Osteoblast (primary cell): ENCODE results near the gene COPG2. TPM values are rescaled to one million over a fixed set of nuclear protein-coding genes. Genes with fewer than 3 reads are reported as not detected.

Experiments
- DNase-seq: peaks from one replicate; pipeline ENCODE4 v3.0.0; 2011; ENCODE audit warnings: low spot score, mixed read lengths; ENCODE audit not compliant: insufficient read length; ENCODE audit errors: missing footprints
- H2AFZ ChIP-seq: 2 replicates; pipeline ENCODE4 v1.6.0; 2011; ENCODE audit warnings: mild to moderate bottlenecking, low read length
- H3K27ac ChIP-seq: 2 replicates; pipeline ENCODE4 v1.5.1; 2011; ENCODE audit warnings: mild to moderate bottlenecking, low read depth, low read length, moderate library complexity
- H3K27me3 ChIP-seq: 2 replicates; pipeline ENCODE4 v1.6.0; 2012; ENCODE audit warnings: mild to moderate bottlenecking, control low read depth, inconsistent platforms, low read length, moderate library complexity; ENCODE audit not compliant: insufficient read depth
- H3K36me3 ChIP-seq: 2 replicates; pipeline ENCODE4 v1.5.1; 2011; ENCODE audit warnings: mild to moderate bottlenecking, low read length, control low read depth, moderate library complexity; ENCODE audit not compliant: insufficient read depth
- H3K4me1 ChIP-seq: 2 replicates; pipeline ENCODE4 v1.5.1; 2011; ENCODE audit warnings: mild to moderate bottlenecking, low read length, control low read depth, moderate library complexity; ENCODE audit not compliant: insufficient read depth
- H3K4me2 ChIP-seq: 2 replicates; pipeline ENCODE4 v1.6.0; 2011; ENCODE audit warnings: mild to moderate bottlenecking, low read length; ENCODE audit not compliant: insufficient read depth
- H3K4me3 ChIP-seq: fragments of 200-600 bp; sonication (generic); 3 replicates; pipeline ENCODE4 v1.5.1; 2012; ENCODE audit warnings: mild to moderate bottlenecking, low read length, inconsistent platforms; ENCODE audit not compliant: insufficient read depth
- H3K79me2 ChIP-seq: 2 replicates; pipeline ENCODE4 v1.6.0; 2012; ENCODE audit warnings: mild to moderate bottlenecking, low read length, control low read depth, inconsistent platforms; ENCODE audit not compliant: insufficient read depth
- H3K9me3 ChIP-seq: 2 replicates; pipeline ENCODE4 v1.5.1; 2011; ENCODE audit warnings: low read depth, low read length, control low read depth
- H4K20me1 ChIP-seq: 2 replicates; pipeline ENCODE4 v1.6.0; 2012; ENCODE audit warnings: mild to moderate bottlenecking, low read length, control low read depth; ENCODE audit not compliant: insufficient read depth
- CTCF ChIP-seq: IDR thresholded peaks from 2 replicates; pipeline ENCODE4 v1.5.1; 2011; ENCODE audit warnings: mild to moderate bottlenecking, low read depth, low read length, moderate library complexity; ENCODE audit errors: extremely low read depth
- total RNA-seq: library from RNA; depleted of rRNA; stranded (reverse); fragments of >200 nt; gene quantifications from 2 replicates; pipeline ENCODE4 v1.2.3, GENCODE V29; 2012

Gene COPG2
- total RNA-seq, 1 donor = 59.7 TPM

GRCh38 chr7:130683026-130683425, 14.5 kb upstream of the COPG2 start:
- Histone ChIP-seq H3K79me2 (no peaks in the 10 kb centered on the region), H3K27me3 (peaks cover 13% of the 10 kb centered on the region), H3K9me3 (no peaks in the 10 kb centered on the region), H2AFZ (no peak overlapping the region), H3K27ac (no peak overlapping the region), H3K4me3 (no peak overlapping the region), H4K20me1 (no peaks in the 10 kb centered on the region), H3K4me2 (no peak overlapping the region), H3K36me3 (no peaks in the 10 kb centered on the region), H3K4me1 (no peaks in the 10 kb centered on the region)
- no peak for TF ChIP-seq CTCF
- DNase-seq = no peak

GRCh38 chr7:130674456-130674855, 5.9 kb upstream of the COPG2 start:
- Histone ChIP-seq H3K27me3 (no peaks in the 10 kb centered on the region), H4K20me1 (no peaks in the 10 kb centered on the region), H3K27ac (no peak overlapping the region), H3K9me3 (no peaks in the 10 kb centered on the region), H3K79me2 (no peaks in the 10 kb centered on the region), H3K36me3 (no peaks in the 10 kb centered on the region), H3K4me1 (peaks cover 4% of the 10 kb centered on the region), H3K4me2 (no peak overlapping the region), H3K4me3 (no peak overlapping the region), H2AFZ (no peak overlapping the region)
- no peak for DNase-seq
- no peak for TF ChIP-seq CTCF

GRCh38 chr7:130673066-130673465, 4.5 kb upstream of the COPG2 start:
- Histone ChIP-seq H3K4me3 (no peak overlapping the region), H2AFZ (no peak overlapping the region), H3K4me2 (no peak overlapping the region), H3K79me2 (no peaks in the 10 kb centered on the region), H3K36me3 (no peaks in the 10 kb centered on the region), H4K20me1 (no peaks in the 10 kb centered on the region), H3K27ac (no peak overlapping the region), H3K9me3 (no peaks in the 10 kb centered on the region), H3K27me3 (no peaks in the 10 kb centered on the region), H3K4me1 (peaks cover 10% of the 10 kb centered on the region)
- no peak for TF ChIP-seq CTCF
- no peak for DNase-seq

- TF ChIP-seq CTCF = no peak
- Histone ChIP-seq H3K9me3 (no peaks in the 10 kb centered on the region), H2AFZ (no peak overlapping the region), H4K20me1 (no peaks in the 10 kb centered on the region), H3K4me3 (no peak overlapping the region), H3K4me1 (peaks cover 13% of the 10 kb centered on the region), H3K4me2 (no peak overlapping the region), H3K27ac (no peak overlapping the region), H3K36me3 (no peaks in the 10 kb centered on the region), H3K27me3 (no peaks in the 10 kb centered on the region), H3K79me2 (no peaks in the 10 kb centered on the region)
- DNase-seq = no peak
Measured at GRCh38 chr7:130672146-130672545, 3.6 kb upstream of the COPG2 start.
